Stomach (tissue), 9 donors: ENCODE results near the gene ZNF180. TPM values are rescaled to one million over a fixed set of nuclear protein-coding genes. Genes with fewer than 3 reads are reported as not detected.
"Not testable (repeated sequence)": the region's sequence is repeated elsewhere in the genome, so short reads cannot be mapped to it uniquely, and the experiment has no call there.

Experiments
- DNase-seq, 2 donors: peaks; one replicate each; pipeline versions ENCODE4 v3.0.0 to v3.0.0-alpha.2; 2013 to 2019
- H3K27ac ChIP-seq, 5 donors: fragments of 200-600 bp in 4 of 5; sonication (generic) in 4 of 5; one replicate each; pipeline ENCODE4 v1.5.1; 2013 to 2019; ENCODE audit warnings: mild to moderate bottlenecking in 1 of 5, moderate library complexity in 1 of 5
- H3K27me3 ChIP-seq, 3 donors: fragments of 200-600 bp; sonication (generic); one replicate each; pipeline ENCODE4 v1.5.1; 2017 to 2019; ENCODE audit warnings: mixed run types in 1 of 3
- H3K36me3 ChIP-seq, 4 donors: fragments of 200-600 bp; sonication (generic); 1 replicate in 3 of 4; 2 replicates in 1 of 4; pipeline ENCODE4 v1.5.1; 2016 to 2019
- H3K4me1 ChIP-seq, 4 donors: fragments of 200-600 bp; sonication (generic); one replicate each; pipeline ENCODE4 v1.5.1; 2016 to 2019
- H3K4me3 ChIP-seq, 4 donors: fragments of 200-600 bp; sonication (generic) in 3 of 4; one replicate each; pipeline ENCODE4 v1.5.1; 2016 to 2019; ENCODE audit warnings: mild to moderate bottlenecking in 1 of 4
- H3K9me3 ChIP-seq, 4 donors: fragments of 200-600 bp; sonication (generic); one replicate each; pipeline ENCODE4 v1.5.1; 2016 to 2019
- CTCF ChIP-seq, 7 experiments: fragments of 450-650 bp in 4 of 7; fragments of 200-600 bp in 3 of 7; sonication (generic) in 3 of 7; IDR thresholded peaks; one replicate each; pipeline ENCODE4 v1.5.1; 2016 to 2019; ENCODE audit warnings: antibody characterized with exemption in 7 of 7, control low read depth in 2 of 7, mild to moderate bottlenecking in 1 of 7
- EP300 ChIP-seq: sonication (generic); formaldehyde crosslinking; IDR thresholded peaks from one replicate; pipeline ENCODE4 v1.6.1; 2017; ENCODE audit warnings: antibody characterized with exemption
- POLR2A ChIP-seq, 4 donors: fragments of 450-650 bp; IDR thresholded peaks; one replicate each; pipeline ENCODE4 v1.6.1; 2016; ENCODE audit warnings: antibody characterized with exemption in 4 of 4, control low read depth in 2 of 4, mild to moderate bottlenecking in 1 of 4, moderate library complexity in 1 of 4
- POLR2AphosphoS5 ChIP-seq, 3 donors: sonication (generic); formaldehyde crosslinking; IDR thresholded peaks; one replicate each; pipeline ENCODE4 v1.6.1; 2016; ENCODE audit warnings: antibody characterized with exemption in 3 of 3
- WGBS, 5 donors: extraction: QIAGEN DNeasy Blood & Tissue Kit in 3 of 5; methylation state at CpG; one replicate each; pipeline versions ENCODE4 v1.1.5 to v1.1.7; 2013 to 2018; 5-methylcytosine and 5-hydroxymethylcytosine counted together
- intact Hi-C: fragments of 100-400 bp; cut with DNase I; formaldehyde crosslinking; loops from one replicate; pipeline ENCODE4 v1.15.1; 2023; ENCODE audit warnings: low total_unique reads
- polyA plus RNA-seq, 3 donors: library from polyadenylated mRNA; stranded (reverse); fragments of 200-250 nt; gene quantifications; one replicate each; pipeline ENCODE4 v1.2.3, GENCODE V29; 2013
- total RNA-seq, 5 donors: library from RNA; depleted of rRNA; stranded (reverse); fragments of >200 nt; gene quantifications; one replicate each; pipeline versions ENCODE4 v1.1.0 to v1.2.3, GENCODE V29; 2014 to 2016
- donor health status: healthy with polysubstance abuse.
- donor health status: Bipolar disorder and iron deficiency.
- donor health status: healthy.

Gene ZNF180
- total and polyA plus RNA-seq, 8 donors = 0.58 to 94.7 (median 7.3) TPM

GRCh38 chr19:44496711-44497110 lies 3.6 kb downstream of the ZNF180 start:
- DNase-seq = no peak
- no peaks in the 10 kb centered on the region for H3K27me3 ChIP-seq
- H3K4me1 ChIP-seq = peaks cover 13 to 25% (median 24%) of the 10 kb centered on the region in 4 donors
- peaks cover 40 to 86% (median 70%) of the 10 kb centered on the region in 4 donors for H3K9me3 ChIP-seq
- no peak for TF ChIP-seq POLR2A (IDR thresholded peaks at IDR 0.05)
- H3K36me3 ChIP-seq = peaks cover 51 to 69% (median 67%) of the 10 kb centered on the region in 4 donors
- H3K4me3 ChIP-seq = no peak overlapping the region
- intact Hi-C loops = no loop called here
- 94 to 100% (median 100%) methylated on average over 1 of the region's 1 CpG for WGBS, 5 donors
- H3K27ac ChIP-seq = no peak overlapping the region

GRCh38 chr19:44476559-44477408 lies 23.5 kb downstream of the ZNF180 start:
- Histone ChIP-seq H3K27ac (no peak overlapping the region), H3K9me3 (peaks cover 92 to 100% (median 100%) of the 10 kb centered on the region in 4 donors), H3K4me3 (no peak overlapping the region), H3K4me1 (no peaks in the 10 kb centered on the region), H3K36me3 (peaks cover 46 to 87% (median 59%) of the 10 kb centered on the region in 4 donors), H3K27me3 (no peaks in the 10 kb centered on the region)
- no peak for TF ChIP-seq POLR2AphosphoS5 (IDR thresholded peaks at IDR 0.05)
- TF ChIP-seq EP300 = no peak
- TF ChIP-seq POLR2A (IDR thresholded peaks at IDR 0.05) = no peak
- no peak for TF ChIP-seq CTCF (IDR thresholded peaks at IDR 0.05)
- 82 to 98% (median 97%) methylated on average over 7 of the region's 7 CpGs for WGBS, 5 donors
- no peak for DNase-seq
- intact Hi-C loops = no loop called here

GRCh38 chr19:44468730-44469129 lies 31.6 kb downstream of the ZNF180 start:
- H3K27ac ChIP-seq, H3K27me3 ChIP-seq, H3K36me3 ChIP-seq, intact Hi-C loops, H3K4me3 ChIP-seq, DNase-seq, H3K4me1 ChIP-seq: not testable (repeated sequence)
- H3K9me3 ChIP-seq = peaks cover 35 to 98% (median 94%) of the 10 kb centered on the region in 4 donors
- 64 to 78% (median 73%) methylated on average over 5 of the region's 5 CpGs for WGBS, 5 donors

GRCh38 chr19:44462600-44463286 lies 37.6 kb downstream of the ZNF180 start:
- H3K4me1 ChIP-seq, H3K36me3 ChIP-seq, intact Hi-C loops, H3K27me3 ChIP-seq, H3K27ac ChIP-seq, DNase-seq, H3K4me3 ChIP-seq: not testable (repeated sequence)
- H3K9me3 ChIP-seq = peaks cover 7 to 94% (median 85%) of the 10 kb centered on the region in 4 donors
- 39 to 55% (median 47%) methylated on average over 3 of the region's 3 CpGs for WGBS, 5 donors

- 68 to 92% (median 88%) methylated on average over 4 to 10 of the region's 13 CpGs; no CpG with 5 or more reads in 1 of the 5 donors for whole genome bisulfite sequencing, 5 donors
- H3K4me3 ChIP-seq, H3K27ac ChIP-seq, DNase-seq, H3K36me3 ChIP-seq, H3K4me1 ChIP-seq, intact Hi-C loops, H3K27me3 ChIP-seq: not testable (repeated sequence)
- peaks cover 8 to 95% (median 75%) of the 10 kb centered on the region in 4 donors for H3K9me3 ChIP-seq
These were observed 44.3 kb downstream of the ZNF180 start for GRCh38 chr19:44456016-44456415.

- H3K36me3 ChIP-seq = no peaks in the 10 kb centered on the region
- TF ChIP-seq EP300 = no peak
- TF ChIP-seq POLR2A (IDR thresholded peaks at IDR 0.05) = no peak
- H3K27ac ChIP-seq = no peak overlapping the region
- WGBS, 5 donors = 46 to 82% (median 73%) methylated on average over 4 of the region's 4 CpGs
- intact Hi-C loops = no loop called here
- peaks cover 8 to 96% (median 74%) of the 10 kb centered on the region in 4 donors for H3K9me3 ChIP-seq
- no peak for DNase-seq
- H3K27me3 ChIP-seq = peaks cover 0 to 5% (median 0%) of the 10 kb centered on the region in 3 donors
- H3K4me1 ChIP-seq = no peaks in the 10 kb centered on the region
- no peak overlapping the region for H3K4me3 ChIP-seq
These were observed 45.2 kb downstream of the ZNF180 start for GRCh38 chr19:44455100-44455499.
